ENCODE data around the gene PADI3.
A peak's percentile ranks its signal among the peaks of the same experiment; 100 is the strongest.
"Not testable (repeated sequence)": the region's sequence is repeated elsewhere in the genome, so short reads cannot be mapped to it uniquely, and the experiment has no call there.

Gene PADI3

DNA sequence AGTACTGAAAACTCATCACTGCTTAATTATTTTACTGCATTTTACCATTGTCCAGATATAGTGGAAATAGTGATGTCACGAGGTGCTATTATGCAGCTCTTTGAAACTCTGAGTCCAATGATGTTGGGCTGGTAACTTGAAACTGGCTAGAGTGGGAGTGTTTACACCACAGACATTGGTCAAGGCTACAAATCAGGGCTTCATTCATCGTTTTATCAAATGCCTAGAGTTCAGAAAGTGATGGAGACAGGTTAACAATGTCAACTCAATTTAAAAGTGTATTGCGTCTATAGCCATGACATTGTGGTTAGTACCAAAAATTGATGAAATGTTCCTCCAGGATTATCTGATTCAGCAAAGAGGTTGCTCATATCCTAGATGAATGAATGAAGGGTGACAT lies 31.3 kb upstream of the PADI3 start:
- DNase-seq = no peak

GRCh38 chr1:17218939-17219338 lies 30.0 kb upstream of the PADI3 start:
- no peak for DNase-seq

DNA sequence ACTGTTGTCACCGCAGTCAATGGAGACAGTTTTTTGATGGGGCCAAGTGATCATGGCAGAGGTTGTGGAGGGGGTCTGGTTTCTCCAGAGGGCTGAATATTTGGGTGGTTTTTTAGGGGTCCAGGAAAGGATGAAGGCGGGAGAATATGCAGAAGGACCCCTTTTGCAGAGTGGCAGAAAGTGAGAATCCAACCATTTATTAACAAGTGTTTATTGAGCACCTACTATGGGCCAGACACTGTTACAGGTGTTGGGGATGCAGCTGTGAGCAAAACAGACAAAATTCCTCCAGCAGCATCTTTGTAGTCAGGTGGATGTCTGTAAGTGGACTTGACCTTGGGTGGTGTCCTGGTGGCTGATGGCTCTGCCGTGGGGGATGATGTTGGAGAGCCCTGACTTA lies 28.6 kb upstream of the PADI3 start:
- no peak for DNase-seq

DNA sequence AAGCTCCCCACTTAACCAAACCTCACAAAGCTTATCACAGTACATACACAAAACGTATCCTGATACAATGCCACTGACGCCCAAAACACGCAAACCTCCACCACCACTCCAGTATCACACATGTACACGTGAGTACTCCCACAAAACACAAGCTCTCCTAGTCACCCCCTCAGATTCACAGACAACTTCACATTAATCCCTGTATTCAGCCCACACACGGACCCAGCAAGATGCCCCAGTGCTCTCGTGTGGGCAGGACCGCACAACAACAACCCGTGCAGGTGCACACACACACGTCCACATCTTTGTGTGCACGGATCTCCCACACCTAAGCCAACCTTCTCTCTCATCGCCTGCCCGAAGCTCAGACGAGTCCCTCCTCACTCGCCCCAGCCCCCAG lies 26.3 kb upstream of the PADI3 start:
- no peak for DNase-seq

DNA sequence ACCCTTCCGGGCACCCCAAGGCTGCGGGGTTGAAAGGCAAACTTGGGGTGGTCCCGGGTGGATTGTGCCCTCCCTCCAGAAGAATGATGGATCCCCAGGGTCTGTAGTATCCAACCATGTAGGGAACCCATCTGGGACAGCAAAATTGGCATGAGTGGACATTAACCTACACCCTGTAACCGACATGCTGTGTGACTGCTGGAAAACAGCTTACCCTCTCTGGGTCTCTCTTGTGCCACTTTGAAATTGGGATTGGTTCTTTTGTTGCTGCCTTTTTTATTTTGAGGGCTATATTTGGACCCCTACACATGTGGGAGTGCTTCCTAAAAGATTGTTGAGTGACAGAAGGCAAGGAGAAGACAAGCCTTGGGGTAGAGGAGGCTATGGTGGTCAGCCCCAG lies 24.5 kb upstream of the PADI3 start:
- DNase-seq = no peak

GRCh38 chr1:17225140-17225539 lies 23.8 kb upstream of the PADI3 start:
- DNase-seq = no peak

DNA sequence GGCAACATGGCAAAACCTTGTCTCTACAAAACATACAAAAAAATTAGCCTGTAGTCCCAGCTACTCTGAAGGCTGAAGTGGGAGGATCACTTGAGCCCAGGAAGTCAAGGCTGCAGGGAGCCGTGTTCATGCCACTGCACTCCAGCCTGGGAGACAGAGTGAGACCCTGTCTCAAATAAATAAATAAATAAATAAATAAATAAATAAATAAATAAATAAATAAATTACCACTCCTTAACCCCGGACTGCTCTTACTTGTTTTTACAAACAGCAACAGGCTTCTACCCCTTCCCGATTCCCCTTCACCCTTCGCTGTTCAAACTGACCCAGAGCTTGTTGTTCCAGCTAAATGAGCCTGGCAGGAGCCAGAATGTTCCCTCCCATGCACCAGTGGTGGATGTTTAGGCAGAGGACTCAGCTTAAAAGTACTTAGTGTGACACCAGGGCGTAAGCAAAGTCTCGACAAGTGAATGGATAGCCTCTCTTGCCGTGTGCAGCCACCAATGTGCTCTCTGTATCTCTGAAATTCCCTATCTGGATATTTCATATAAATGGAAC lies 21.5 kb upstream of the PADI3 start:
- DNase-seq = no peak

- DNase-seq = no peak
These were observed 20.3 kb upstream of the PADI3 start for GRCh38 chr1:17228619-17229018.

GRCh38 chr1:17229379-17229778 lies 19.5 kb upstream of the PADI3 start:
- no peak for DNase-seq

DNA sequence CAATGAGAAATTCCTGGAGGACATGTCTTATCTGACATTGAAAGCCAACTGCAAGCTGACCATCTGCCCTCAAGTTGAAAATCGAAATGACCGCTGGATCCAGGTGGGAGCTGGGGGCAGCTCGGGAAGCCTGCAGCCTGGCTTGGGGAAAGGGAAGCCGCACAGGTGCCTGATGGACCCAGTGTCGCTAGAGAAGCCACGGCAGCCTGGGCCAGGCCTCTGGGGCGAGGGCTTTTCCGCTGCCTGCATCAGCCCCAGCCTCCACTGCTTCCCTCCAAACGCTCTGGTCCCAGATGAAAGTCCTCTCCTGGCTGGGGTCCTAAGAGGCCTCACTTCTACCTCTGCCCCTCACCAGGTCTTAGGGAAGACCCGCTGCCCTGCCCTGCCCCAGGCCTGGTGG lies 18.8 kb upstream of the PADI3 start:
- no peak for DNase-seq

GRCh38 chr1:17230671-17231310 lies 18.1 kb upstream of the PADI3 start:
- no peak for DNase-seq

DNA sequence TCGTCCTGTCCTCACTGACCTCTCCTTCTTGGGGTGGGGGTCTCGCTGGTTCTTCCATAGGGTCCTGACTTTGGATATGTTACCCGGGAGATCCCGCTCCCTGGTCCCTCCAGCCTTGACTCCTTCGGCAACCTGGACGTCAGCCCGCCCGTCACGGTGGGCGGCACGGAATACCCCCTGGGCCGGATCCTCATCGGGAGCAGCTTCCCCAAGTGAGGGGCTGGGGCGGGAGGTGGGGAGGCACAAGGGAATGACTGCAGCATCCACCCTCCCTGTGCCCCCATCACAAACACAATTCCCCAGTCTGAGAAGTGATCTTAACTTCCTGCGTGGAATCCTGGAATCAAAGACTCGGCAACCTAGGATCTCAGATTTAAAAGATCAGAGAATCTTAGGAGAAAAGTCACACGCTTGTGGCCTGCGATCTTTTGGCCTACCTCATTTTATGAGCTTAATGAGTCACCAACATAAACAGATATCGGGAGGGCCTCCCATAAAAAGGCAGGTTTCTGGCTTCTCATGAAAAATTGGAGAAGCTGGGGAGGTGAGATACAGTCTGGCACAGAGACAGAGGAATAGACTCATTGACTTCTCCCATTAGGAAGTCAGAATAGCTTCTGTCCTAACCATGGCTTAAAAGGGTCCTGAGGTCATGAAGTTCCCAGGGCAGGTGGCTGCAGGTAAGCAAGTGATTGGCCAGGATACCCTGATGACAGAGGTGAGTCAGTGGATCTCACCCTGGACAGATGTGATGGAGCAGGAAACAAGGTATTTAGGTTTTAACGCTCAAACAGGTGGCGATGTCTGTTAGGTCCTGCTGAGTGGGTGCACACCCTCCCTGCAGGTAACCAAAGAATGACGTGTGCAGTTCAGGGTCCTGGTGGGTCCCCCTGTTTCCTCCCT lies 15.9 kb upstream of the PADI3 start:
- no peak for DNase-seq

DNA sequence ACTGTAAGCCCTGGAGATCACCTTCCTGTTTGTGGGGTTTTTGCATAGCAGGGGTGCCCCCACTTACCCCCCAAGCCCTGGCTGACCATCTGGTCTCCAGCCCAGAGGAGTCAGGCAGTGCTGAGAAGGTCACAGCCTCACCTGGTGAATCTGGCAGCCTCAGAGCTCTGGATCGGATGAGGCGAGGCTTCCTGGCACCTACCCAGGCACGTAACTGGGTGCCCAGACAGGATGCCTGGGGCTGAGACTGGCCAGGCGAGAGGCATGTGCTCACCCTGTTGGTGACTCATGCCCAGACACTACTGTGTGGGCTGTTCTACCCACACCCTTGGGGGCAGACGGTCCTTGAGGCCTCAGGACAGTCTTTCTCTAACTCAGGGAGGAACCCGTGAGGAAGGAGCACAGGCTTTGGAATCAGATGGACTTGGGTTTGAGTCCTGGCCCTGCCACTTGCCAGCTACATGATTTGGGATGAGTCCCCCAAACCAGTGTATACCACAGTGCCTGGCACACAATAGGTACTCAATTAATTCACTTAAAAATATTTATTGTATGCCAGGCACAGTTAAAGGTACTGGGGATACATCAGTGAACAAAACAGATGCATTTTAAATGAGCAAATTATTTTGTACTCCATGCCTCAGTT lies 15.1 kb upstream of the PADI3 start:
- no peak for DNase-seq

- DNase-seq = no peak
These were observed 14.5 kb upstream of the PADI3 start for GRCh38 chr1:17234405-17234804.

GRCh38 chr1:17235135-17235885 lies 13.6 kb upstream of the PADI3 start:
- no peak for DNase-seq

- DNase-seq = peak; percentile 79
These were observed 11.9 kb upstream of the PADI3 start for GRCh38 chr1:17236779-17237560.

DNA sequence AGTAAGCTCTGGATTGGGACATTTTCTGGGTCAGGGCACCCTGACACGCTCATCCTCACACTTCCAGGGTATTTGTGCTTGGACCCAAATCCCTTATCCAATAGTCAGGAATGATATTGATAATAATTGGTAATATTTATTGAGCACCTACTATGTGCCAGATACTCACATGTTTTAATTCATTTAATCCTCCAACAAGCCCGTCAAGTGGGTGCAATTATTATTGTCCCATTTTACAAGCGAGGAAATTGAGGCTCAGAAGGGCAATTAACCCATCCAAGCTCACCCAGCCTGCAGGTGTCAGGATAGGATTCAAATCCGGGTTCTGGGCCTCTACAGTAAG lies 11.4 kb upstream of the PADI3 start:
- DNase-seq = no peak

- DNase-seq = peak; percentile 80
These were observed 9.5 kb upstream of the PADI3 start for GRCh38 chr1:17239420-17239819.

DNA sequence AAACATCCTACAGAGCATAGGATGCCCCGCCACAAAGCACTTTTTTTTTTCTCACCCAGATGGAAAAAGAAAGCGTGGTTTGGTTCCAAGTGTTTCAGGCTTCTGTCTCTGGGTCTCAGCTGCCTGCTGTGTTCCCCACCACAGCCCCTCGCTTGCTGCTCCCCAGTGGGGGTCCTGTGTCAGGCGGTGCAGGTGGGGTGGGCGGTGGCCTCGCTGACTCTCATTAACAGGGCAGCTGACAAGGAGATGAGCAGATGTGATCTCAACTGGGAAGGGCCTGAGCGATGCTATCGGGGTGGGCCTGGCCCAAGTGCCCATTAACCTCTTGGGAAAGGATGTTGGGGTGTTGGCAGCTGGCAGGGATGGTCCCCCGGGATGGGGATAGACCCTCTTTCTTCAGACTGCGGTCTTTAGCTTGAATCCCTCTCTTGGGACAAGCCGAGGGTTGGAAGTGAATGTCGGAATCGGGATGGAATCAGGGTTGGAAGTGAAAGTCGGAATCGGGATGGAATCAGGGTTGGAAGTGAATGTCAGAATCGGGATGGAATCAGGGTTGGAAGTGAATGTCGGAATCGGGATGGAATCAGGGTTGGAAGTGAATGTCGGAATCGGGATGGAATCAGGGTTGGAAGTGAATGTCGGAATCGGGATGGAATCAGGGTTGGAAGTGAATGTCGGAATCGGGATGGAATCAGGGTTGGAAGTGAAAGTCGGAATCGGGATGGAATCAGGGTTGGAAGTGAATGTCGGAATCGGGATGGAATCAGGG lies 7.7 kb upstream of the PADI3 start:
- not testable (repeated sequence) for DNase-seq

GRCh38 chr1:17241780-17242074 lies 7.2 kb upstream of the PADI3 start:
- not testable (repeated sequence) for DNase-seq

DNA sequence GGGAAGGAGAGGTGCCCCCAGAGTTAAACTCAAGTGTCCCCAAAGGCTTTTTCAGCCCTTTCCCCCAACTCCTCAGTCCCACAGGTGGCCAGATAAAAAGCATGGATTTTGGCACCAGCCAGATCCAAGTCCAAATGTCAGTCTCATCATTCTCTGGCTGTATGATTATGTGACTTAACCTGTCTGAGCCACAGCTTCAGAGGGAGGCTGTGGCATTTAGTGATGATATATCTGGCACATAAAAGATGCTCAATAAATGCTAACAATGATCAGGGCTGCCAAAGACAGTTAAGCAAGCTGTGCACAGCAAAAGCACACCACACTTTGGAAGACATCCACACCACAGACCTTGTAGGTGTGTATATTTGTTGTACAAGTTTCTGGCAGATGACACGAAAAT lies 5.6 kb upstream of the PADI3 start:
- DNase-seq = no peak
